ENCODE data around the gene PATJ. TPM values are rescaled to one million over a fixed set of nuclear protein-coding genes. Genes with fewer than 3 reads are reported as not detected.

Gene PATJ
- total and polyA plus RNA-seq, 2 donors (not counting 3 experiments of a cell fraction or from before 2014, with no cell fraction given) = 1.1 to 3.0 TPM

DNA sequence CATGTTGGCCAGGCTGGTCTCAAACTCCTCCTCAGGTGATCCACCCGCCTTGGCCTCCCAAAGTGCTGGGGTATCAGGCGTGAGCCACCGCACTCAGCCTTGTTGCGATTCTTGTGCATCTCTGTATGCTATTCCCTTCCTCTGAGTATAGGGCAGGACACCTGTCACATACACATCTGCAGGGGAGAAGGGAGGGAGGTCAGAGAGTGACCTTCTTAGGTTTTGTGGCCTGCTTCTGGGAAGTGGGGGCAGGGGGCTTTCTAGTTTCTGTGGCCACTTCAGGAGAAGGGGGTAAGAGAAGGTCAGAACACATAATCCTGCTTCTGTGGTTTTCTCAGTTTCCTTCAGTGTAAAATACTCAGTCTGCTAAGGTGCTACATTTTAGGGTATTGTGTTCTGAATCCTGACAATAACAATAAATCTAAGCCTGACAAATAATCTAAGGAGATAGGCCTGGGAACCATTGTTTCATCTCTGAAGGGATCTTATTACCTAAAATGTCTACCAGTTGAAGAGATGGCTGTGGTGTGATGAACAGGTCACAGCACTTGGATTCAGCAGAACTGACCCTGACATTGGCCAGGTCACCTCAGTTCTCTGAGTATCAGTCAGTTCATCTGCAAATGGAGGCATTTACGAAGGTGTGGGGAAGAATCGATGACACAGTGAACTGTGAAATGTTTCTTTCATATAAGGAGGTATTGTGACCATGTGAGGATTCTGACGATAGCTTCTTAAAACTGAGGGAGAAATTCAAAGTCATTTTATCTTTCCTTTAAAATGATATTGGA, 239.8 kb downstream of the PATJ start:
- dilution Hi-C loops (cut with MboI; ENCODE audit: extremely low pct_ligation_motif_present, low sequenced_read_pairs) = no loop called here
- ChIA-PET POLR2A (no interaction called here), CTCF (interaction anchor here (1.0 kb wide), 1 partner anchor 24 kb away, joined by 3 read pairs; no protein-coding TSS in a partner anchor)
- DNase-seq (ENCODE audit: low read depth, low spot score) = no peak
- no peaks in the 10 kb centered on the region for H3K79me2 ChIP-seq (ENCODE audit: control insufficient read depth, insufficient read depth, low read length)
- no peaks in the 10 kb centered on the region for H3K9me3 ChIP-seq (replicated peaks; ENCODE audit: control insufficient read depth, insufficient read depth, low read length)
- H3K9ac ChIP-seq (replicated peaks; ENCODE audit: extremely low read depth, insufficient read depth, low read length) = no peak overlapping the region
- H3K27me3 ChIP-seq (ENCODE audit: control insufficient read depth in 2 of 2, insufficient read depth in 2 of 2, low read length in 2 of 2) = no peaks in the 10 kb centered on the region
- H3K4me2 ChIP-seq (ENCODE audit: insufficient read depth, low read length) = no peak overlapping the region
- BruUV-seq (replicated peaks) = no TSS peak
- H3K4me1 ChIP-seq (ENCODE audit: control insufficient read depth, extremely low read depth, insufficient read depth, low read length) = no peaks in the 10 kb centered on the region
- no peak overlapping the region for H3K4me3 ChIP-seq (replicated peaks in 1 of 3; ENCODE audit: insufficient read depth in 1 of 3, low read depth in 1 of 3, low read length in 3 of 3)
- FAIRE-seq = no peak
- no peaks in the 10 kb centered on the region for H4K20me1 ChIP-seq (replicated peaks; ENCODE audit: control insufficient read depth, extremely low read depth, insufficient read depth, low read length)
- TF ChIP-seq FOS (IDR thresholded peaks at IDR 0.05; ENCODE audit: borderline replicate concordance, insufficient read depth, low read length) (no peak), GATA2 (IDR thresholded peaks at IDR 0.05; ENCODE audit: insufficient read depth, insufficient read length, low read depth, low read length) (no peak), POLR2A (IDR thresholded peaks at IDR 0.05; ENCODE audit: low read depth, low read length) (no peak), EZH2 (IDR thresholded peaks at IDR 0.05; ENCODE audit: borderline replicate concordance, low read depth, low read length, severe bottlenecking) (no peak), JUN (IDR thresholded peaks at IDR 0.05; ENCODE audit: borderline replicate concordance, insufficient read depth, insufficient read length, low read depth) (no peak), MYC (IDR thresholded peaks at IDR 0.05; ENCODE audit: low read depth, low read length) (no peak), POLR2AphosphoS5 (IDR thresholded peaks at IDR 0.05; ENCODE audit: insufficient read depth, low read depth, low read length) (no peak)
- TF ChIP-seq, protein P1, sequence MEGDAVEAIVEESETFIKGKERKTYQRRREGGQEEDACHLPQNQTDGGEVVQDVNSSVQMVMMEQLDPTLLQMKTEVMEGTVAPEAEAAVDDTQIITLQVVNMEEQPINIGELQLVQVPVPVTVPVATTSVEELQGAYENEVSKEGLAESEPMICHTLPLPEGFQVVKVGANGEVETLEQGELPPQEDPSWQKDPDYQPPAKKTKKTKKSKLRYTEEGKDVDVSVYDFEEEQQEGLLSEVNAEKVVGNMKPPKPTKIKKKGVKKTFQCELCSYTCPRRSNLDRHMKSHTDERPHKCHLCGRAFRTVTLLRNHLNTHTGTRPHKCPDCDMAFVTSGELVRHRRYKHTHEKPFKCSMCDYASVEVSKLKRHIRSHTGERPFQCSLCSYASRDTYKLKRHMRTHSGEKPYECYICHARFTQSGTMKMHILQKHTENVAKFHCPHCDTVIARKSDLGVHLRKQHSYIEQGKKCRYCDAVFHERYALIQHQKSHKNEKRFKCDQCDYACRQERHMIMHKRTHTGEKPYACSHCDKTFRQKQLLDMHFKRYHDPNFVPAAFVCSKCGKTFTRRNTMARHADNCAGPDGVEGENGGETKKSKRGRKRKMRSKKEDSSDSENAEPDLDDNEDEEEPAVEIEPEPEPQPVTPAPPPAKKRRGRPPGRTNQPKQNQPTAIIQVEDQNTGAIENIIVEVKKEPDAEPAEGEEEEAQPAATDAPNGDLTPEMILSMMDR (IDR thresholded peaks at IDR 0.05; ENCODE audit: extremely low read depth in 1 of 2, insufficient read depth in 1 of 2, low read depth in 1 of 2, low read length in 2 of 2) = no peak
- TF ChIP-seq, protein P2, sequence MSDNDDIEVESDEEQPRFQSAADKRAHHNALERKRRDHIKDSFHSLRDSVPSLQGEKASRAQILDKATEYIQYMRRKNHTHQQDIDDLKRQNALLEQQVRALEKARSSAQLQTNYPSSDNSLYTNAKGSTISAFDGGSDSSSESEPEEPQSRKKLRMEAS (IDR thresholded peaks at IDR 0.05; ENCODE audit: insufficient read depth, insufficient read length) = no peak
- H3K36me3 ChIP-seq (ENCODE audit: control insufficient read depth in 2 of 2, extremely low read depth in 1 of 2, insufficient read depth in 2 of 2, low read length in 2 of 2) = no peaks in the 10 kb centered on the region
- intact Hi-C loops (cut with micrococcal nuclease) = no loop called here
- no peak overlapping the region for H2AFZ ChIP-seq (ENCODE audit: low read depth, low read length)
- H3K9me1 ChIP-seq (replicated peaks; ENCODE audit: control insufficient read depth, extremely low read depth, insufficient read depth, low read length) = no peaks in the 10 kb centered on the region
- no peak overlapping the region for H3K27ac ChIP-seq (ENCODE audit: insufficient read depth, low read depth, low read length)

Measured in endothelial cell of umbilical vein (primary cell).